NT2/D1 (cell line): ENCODE results near the gene PHOSPHO1.

Experiments
- SUZ12 ChIP-seq: IDR thresholded peaks from 2 replicates; pipeline ENCODE4 v1.6.1; 2011; ENCODE audit not compliant: insufficient read length, insufficient read depth; ENCODE audit errors: extremely low read depth
- ZNF274 ChIP-seq: IDR thresholded peaks from 2 replicates; pipeline ENCODE4 v1.6.1; 2011; ENCODE audit warnings: mild to moderate bottlenecking, low read depth, low read length

- TF ChIP-seq ZNF274, result no peak
- no peak for TF ChIP-seq SUZ12
Measured at GRCh38 chr17:49195751-49196150, 34.8 kb downstream of the PHOSPHO1 start.
